ENCODE results near the gene MB.

GRCh38 chr22:35567351-35568141, 49.6 kb downstream of the MB start:
- no peak for TF ChIP-seq RAD21 (conservative IDR thresholded peaks at IDR 0.05 in 1 of 2, IDR thresholded peaks at IDR 0.05 in 1 of 2)
- TF ChIP-seq, protein P1, sequence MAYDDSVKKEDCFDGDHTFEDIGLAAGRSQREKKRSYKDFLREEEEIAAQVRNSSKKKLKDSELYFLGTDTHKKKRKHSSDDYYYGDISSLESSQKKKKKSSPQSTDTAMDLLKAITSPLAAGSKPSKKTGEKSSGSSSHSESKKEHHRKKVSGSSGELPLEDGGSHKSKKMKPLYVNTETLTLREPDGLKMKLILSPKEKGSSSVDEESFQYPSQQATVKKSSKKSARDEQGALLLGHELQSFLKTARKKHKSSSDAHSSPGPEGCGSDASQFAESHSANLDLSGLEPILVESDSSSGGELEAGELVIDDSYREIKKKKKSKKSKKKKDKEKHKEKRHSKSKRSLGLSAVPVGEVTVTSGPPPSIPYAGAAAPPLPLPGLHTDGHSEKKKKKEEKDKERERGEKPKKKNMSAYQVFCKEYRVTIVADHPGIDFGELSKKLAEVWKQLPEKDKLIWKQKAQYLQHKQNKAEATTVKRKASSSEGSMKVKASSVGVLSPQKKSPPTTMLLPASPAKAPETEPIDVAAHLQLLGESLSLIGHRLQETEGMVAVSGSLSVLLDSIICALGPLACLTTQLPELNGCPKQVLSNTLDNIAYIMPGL (CRISPR knock-in tag; IDR thresholded peaks at IDR 0.05; ENCODE audit: borderline replicate concordance) = no peak
- no peak for TF ChIP-seq POLR2A (IDR thresholded peaks at IDR 0.05; ENCODE audit: low read length)
- no peak for TF ChIP-seq JUNB (IDR thresholded peaks at IDR 0.05)
- no peak for TF ChIP-seq CTCF (IDR thresholded peaks at IDR 0.05)
- TF ChIP-seq NPAS2 (CRISPR knock-in tag; IDR thresholded peaks at IDR 0.05; ENCODE audit: borderline replicate concordance) = no peak
